Lower leg skin (tissue), 4 donors: ENCODE measurements around the gene NCOA5. TPM values are rescaled to one million over a fixed set of nuclear protein-coding genes. Genes with fewer than 3 reads are reported as not detected.

Experiments used
- DNase-seq, 2 donors: peaks; one replicate each; pipeline ENCODE4 v3.0.0-alpha.2; 2019; ENCODE audit warnings: low spot score in 2 of 2
- H3K4me3 ChIP-seq: fragments of 200-600 bp; sonication (generic); 2 replicates; pipeline ENCODE4 v1.5.1; 2017; ENCODE audit warnings: mild to moderate bottlenecking, low read depth; ENCODE audit not compliant: poor library complexity, severe bottlenecking
- CTCF ChIP-seq, 3 donors: fragments of 450-650 bp; IDR thresholded peaks; one replicate each; pipeline ENCODE4 v1.5.1; 2016; ENCODE audit warnings: antibody characterized with exemption in 3 of 3, mild to moderate bottlenecking in 3 of 3, moderate library complexity in 2 of 3
- POLR2A ChIP-seq, 2 donors: fragments of 450-650 bp; IDR thresholded peaks; one replicate each; pipeline ENCODE4 v1.6.1; 2016 to 2017; ENCODE audit warnings: antibody characterized with exemption in 2 of 2, mild to moderate bottlenecking in 1 of 2, moderate library complexity in 1 of 2
- WGBS, 2 donors: methylation state at CpG; one replicate each; pipeline ENCODE4 v1.1.5; 2018; 5-methylcytosine and 5-hydroxymethylcytosine counted together
- intact Hi-C: fragments of 100-400 bp; cut with DNase I; formaldehyde crosslinking; loops from one replicate; pipeline ENCODE4 v1.15.0; 2023; ENCODE audit warnings: low total_unique reads
- total RNA-seq, 4 donors: library from RNA; depleted of rRNA; stranded (reverse); fragments of >200 nt; gene quantifications; one replicate each; pipeline ENCODE4 v1.1.0, GENCODE V29; 2016

NCOA5 gene
- total RNA-seq, 4 donors from 2014 or later = 27.7 to 51.5 (median 41.2) TPM

DNA sequence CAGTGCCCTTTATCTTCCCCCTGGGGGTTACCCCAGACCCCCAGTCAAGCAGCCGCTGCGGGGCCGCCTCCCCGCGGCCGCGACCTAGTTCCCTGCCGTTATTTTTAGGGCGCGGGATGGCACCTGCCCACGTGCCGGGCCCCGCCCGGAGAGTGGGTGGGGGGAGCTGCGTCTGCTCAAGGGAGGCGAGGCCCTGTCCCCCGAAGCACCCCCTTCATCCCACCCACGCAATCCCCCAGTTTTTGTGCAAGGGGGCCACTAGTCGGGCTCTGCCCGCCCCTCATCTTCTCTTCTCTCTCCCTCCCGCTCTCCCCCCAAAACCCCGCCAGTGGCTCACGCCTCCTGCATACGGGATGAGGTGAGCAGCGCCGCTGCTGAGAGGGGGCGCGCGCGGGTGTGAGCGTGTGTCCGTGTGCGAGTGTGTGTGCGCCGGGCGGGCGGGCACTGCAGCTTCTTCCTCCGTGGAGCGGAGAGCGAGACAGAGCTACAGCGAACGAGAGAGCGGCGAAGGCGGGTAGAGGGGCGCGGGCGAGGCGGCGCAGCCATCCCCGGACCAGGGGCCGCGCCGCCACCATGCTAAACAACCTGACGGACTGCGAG is 60.9 kb downstream of the NCOA5 start, which contains the start of gene SLC12A5:
Gene SLC12A5, plus strand, starts transcription at position 444 of the 600 bp plus-strand sequence. Its CDS starts 130 bp downstream, at position 574.
- WGBS, 2 donors = 17 to 26% methylated on average over 35 to 55 of the region's 56 CpGs
- intact Hi-C loops = loop anchor here (10.0 kb wide), 2 partner anchors 316 to 396 kb away; no protein-coding TSS in a partner anchor
- no peak for DNase-seq
- no peak within 1 kb of the TSS for H3K4me3 ChIP-seq
- TF ChIP-seq POLR2A (IDR thresholded peaks at IDR 0.05) (no peak), CTCF (IDR thresholded peaks at IDR 0.05) (no peak)

DNA sequence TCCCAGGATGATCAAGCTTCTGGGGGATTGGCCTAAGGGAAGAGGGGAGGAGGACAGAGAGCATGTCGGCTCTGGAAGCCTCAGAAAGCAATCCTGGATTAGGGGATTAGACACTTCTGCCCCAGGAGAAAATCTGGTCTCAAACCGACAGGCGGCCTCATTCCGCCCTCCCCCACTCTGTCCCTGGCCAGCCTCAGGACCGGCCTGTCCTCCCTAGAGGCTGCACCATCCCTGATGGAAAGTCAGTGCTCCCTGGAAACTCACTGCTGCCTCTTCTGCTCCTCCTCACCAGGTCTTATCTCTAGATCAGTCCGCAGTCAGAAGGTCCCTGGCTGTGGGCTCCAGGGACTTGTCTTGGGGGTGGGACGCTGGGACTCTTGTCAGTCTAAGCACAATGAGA is 61.7 kb downstream of the NCOA5 start:
- intact Hi-C loops = loop anchor here (10.0 kb wide), 2 partner anchors 317 to 397 kb away; no protein-coding TSS in a partner anchor
- TF ChIP-seq CTCF (IDR thresholded peaks at IDR 0.05) (no peak), POLR2A (IDR thresholded peaks at IDR 0.05) (no peak)
- 60 to 70% methylated on average over 7 of the region's 7 CpGs for WGBS, 2 donors
- no peak for DNase-seq
- H3K4me3 ChIP-seq = no peak overlapping the region

- H3K4me3 ChIP-seq = no peak overlapping the region
- TF ChIP-seq POLR2A (IDR thresholded peaks at IDR 0.05) (no peak), CTCF (IDR thresholded peaks at IDR 0.05) (no peak)
- WGBS, 2 donors = 10 to 13% methylated on average over 4 of the region's 4 CpGs
- DNase-seq = no peak
- intact Hi-C loops = loop anchor here (10.0 kb wide), 2 partner anchors 317 to 397 kb away; no protein-coding TSS in a partner anchor
Observed at GRCh38 chr20:46027245-46027853, 62.4 kb downstream of the NCOA5 start.

DNA sequence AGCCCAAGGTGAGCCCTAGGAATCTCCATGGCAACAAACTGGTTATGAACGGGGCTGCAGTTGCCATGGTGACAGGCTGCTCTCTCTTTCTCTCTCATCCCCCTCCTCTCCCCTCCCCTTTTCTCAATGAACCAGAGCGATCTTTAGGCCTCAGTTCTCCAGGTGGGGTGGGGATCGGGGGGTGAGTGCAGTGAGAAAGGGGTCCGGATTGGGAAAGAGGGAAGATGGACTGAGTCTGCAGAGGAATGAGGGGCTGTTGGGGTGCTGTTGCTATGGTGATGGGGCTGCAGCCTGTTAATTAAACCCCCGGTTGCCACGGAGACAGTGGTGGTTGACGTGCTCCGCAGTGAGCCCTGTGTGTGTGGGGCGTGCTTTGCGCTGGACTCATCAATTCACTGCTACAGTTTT is 64.4 kb downstream of the NCOA5 start:
- TF ChIP-seq POLR2A (IDR thresholded peaks at IDR 0.05) = no peak
- no peak for TF ChIP-seq CTCF (IDR thresholded peaks at IDR 0.05)
- intact Hi-C loops = loop anchor here (10.0 kb wide), 2 partner anchors 319 to 399 kb away; no protein-coding TSS in a partner anchor
- H3K4me3 ChIP-seq = no peak overlapping the region
- 56 to 71% methylated on average over 10 of the region's 10 CpGs for WGBS, 2 donors
- DNase-seq = no peak

- no peak overlapping the region for H3K4me3 ChIP-seq
- TF ChIP-seq CTCF (IDR thresholded peaks at IDR 0.05) (no peak), POLR2A (IDR thresholded peaks at IDR 0.05) (no peak)
- no peak for DNase-seq
- intact Hi-C loops = loop anchor here (10.0 kb wide), 2 partner anchors 321 to 401 kb away; no protein-coding TSS in a partner anchor
- 61 to 70% methylated on average over 4 of the region's 4 CpGs for WGBS, 2 donors
Observed at GRCh38 chr20:46023999-46024398, 65.8 kb downstream of the NCOA5 start.
